GM12878 (cell line): Measurements from ENCODE around the gene ACOT7. TPM values are rescaled to one million over a fixed set of nuclear protein-coding genes. Genes with fewer than 3 reads are reported as not detected.

ENCODE experiments used
- ATAC-seq: fragments of 200-7000 bp; cut with Tn5 transposase; 3 replicates; pipeline ENCODE4 v1.9.1; 2020; ENCODE audit warnings: mild to moderate bottlenecking, moderate library complexity
- BruUV-seq: library from RNA; stranded (reverse); fragments of 400-500 nt; replicated peaks from 2 replicates; lab custom pipeline; 2021; lab: Mats Ljungman, UMichigan
- CTCF ChIA-PET: fragments of 300-600 bp; sonication (Branson Sonifier 250); formaldehyde crosslinking; extraction: SDS; loops from one replicate; lab custom pipeline; 2021; ENCODE audit warnings: inconsistent platforms; lab: Yijun Ruan, JAX
- POLR2A ChIA-PET: fragments of 350-600 bp; formaldehyde crosslinking; extraction: SDS; loops from one replicate; lab custom pipeline; 2021; ENCODE audit warnings: inconsistent platforms; lab: Charles Lee
- RAD21 ChIA-PET: fragments of 300-600 bp; sonication (Branson Sonifier 250); formaldehyde crosslinking; loops from one replicate; lab custom pipeline; 2023; ENCODE audit warnings: antibody characterized with exemption; ENCODE audit not compliant: unreplicated experiment; lab: Charles Lee
- SMC1A ChIA-PET: fragments of 300-600 bp; sonication (Branson Sonifier 250); formaldehyde crosslinking; loops from one replicate; lab custom pipeline; 2023; ENCODE audit not compliant: unreplicated experiment, uncharacterized antibody; lab: Charles Lee
- DNase-seq: peaks from one replicate; pipeline ENCODE4 v3.0.0-alpha.2; 2011; ENCODE audit warnings: low read depth, low spot score
- FAIRE-seq: peaks from 3 replicates; lab custom pipeline; 2011; peaks lifted over from hg19 to GRCh38; lab: Jason Lieb, UNC
- H2AFZ ChIP-seq: 2 replicates; pipeline ENCODE4 v1.6.0; 2011; ENCODE audit warnings: low read depth, low read length, control low read depth; ENCODE audit not compliant: control insufficient read depth
- H3K27ac ChIP-seq: 2 replicates; pipeline ENCODE4 v1.5.1; 2011; ENCODE audit warnings: control low read depth; ENCODE audit not compliant: control insufficient read depth, insufficient read depth
- H3K27me3 ChIP-seq, 2 experiments: replicated peaks in 1 of 2; 2 replicates each; pipeline versions ENCODE4 v1.6.0 to v1.6.1; 2011; ENCODE audit warnings: low read length in 1 of 2; ENCODE audit not compliant: control insufficient read depth in 2 of 2, insufficient read depth in 2 of 2
- H3K36me3 ChIP-seq, 2 experiments: 2 replicates each; pipeline ENCODE4 v1.5.1; 2011; ENCODE audit warnings: low read length in 1 of 2; ENCODE audit not compliant: control insufficient read depth in 2 of 2, insufficient read depth in 2 of 2
- H3K4me1 ChIP-seq: 2 replicates; pipeline ENCODE4 v1.6.1; 2011; ENCODE audit warnings: mild to moderate bottlenecking, low read length, moderate library complexity, mixed read lengths; ENCODE audit not compliant: control insufficient read depth, insufficient read depth
- H3K4me2 ChIP-seq: 2 replicates; pipeline ENCODE4 v1.6.0; 2011; ENCODE audit warnings: control low read depth; ENCODE audit not compliant: control insufficient read depth, insufficient read depth
- H3K4me3 ChIP-seq: fragments of 200-600 bp; sonication (generic); 2 replicates; pipeline ENCODE4 v1.5.1; 2016
- H3K79me2 ChIP-seq: 2 replicates; pipeline ENCODE4 v1.6.0; 2011; ENCODE audit warnings: low read length; ENCODE audit not compliant: control insufficient read depth, insufficient read depth
- H3K9ac ChIP-seq: 2 replicates; pipeline ENCODE4 v1.8.0; 2011; ENCODE audit warnings: low read length, control low read depth, mixed read lengths; ENCODE audit not compliant: control insufficient read depth, insufficient read depth
- H3K9me3 ChIP-seq: replicated peaks from 3 replicates; pipeline ENCODE4 v1.5.1; 2011; ENCODE audit warnings: mild to moderate bottlenecking, low read length; ENCODE audit not compliant: control insufficient read depth, insufficient read depth
- H4K20me1 ChIP-seq: 2 replicates; pipeline ENCODE4 v1.6.0; 2011; ENCODE audit not compliant: control insufficient read depth, insufficient read depth
- ATF3 ChIP-seq: IDR thresholded peaks from 2 replicates; pipeline ENCODE4 v1.6.1; 2011; ENCODE audit warnings: low read depth, mild to moderate bottlenecking, low read length, moderate library complexity, borderline replicate concordance; ENCODE audit errors: extremely low read depth
- BHLHE40 ChIP-seq, 2 experiments: fragments of 450-650 bp in 1 of 2; IDR thresholded peaks; 2 replicates each; pipeline ENCODE4 v1.6.1; 2011 to 2017; ENCODE audit warnings: low read depth in 2 of 2, borderline replicate concordance in 1 of 2, improper control_type of control experiment in 1 of 2, low read length in 1 of 2, mild to moderate bottlenecking in 1 of 2
- CREM ChIP-seq: IDR thresholded peaks from 2 replicates; pipeline ENCODE4 v1.6.1; 2014; ENCODE audit warnings: antibody characterized with exemption, low read depth
- ESRRA ChIP-seq: IDR thresholded peaks from 2 replicates; pipeline ENCODE4 v1.6.1; 2012; ENCODE audit warnings: mild to moderate bottlenecking, low read length, improper control_type of control experiment
- FOXK2 ChIP-seq: fragments of 450-650 bp; IDR thresholded peaks from 2 replicates; pipeline ENCODE4 v1.6.1; 2017; ENCODE audit warnings: mild to moderate bottlenecking, moderate library complexity
- FOXM1 ChIP-seq: IDR thresholded peaks from 2 replicates; pipeline ENCODE4 v1.6.1; 2012; ENCODE audit warnings: low read depth, mild to moderate bottlenecking, inconsistent platforms, low read length, moderate library complexity
- HCFC1 ChIP-seq: fragments of 150-350 bp; IDR thresholded peaks from 2 replicates; pipeline ENCODE4 v1.6.1; 2014; ENCODE audit warnings: low read length
- IRF4 ChIP-seq: IDR thresholded peaks from 2 replicates; pipeline ENCODE4 v1.6.1; 2011; ENCODE audit warnings: low read depth, low read length
- JUND ChIP-seq: IDR thresholded peaks from 2 replicates; pipeline ENCODE4 v1.6.1; 2012; ENCODE audit warnings: low read depth, mild to moderate bottlenecking, low read length, improper control_type of control experiment, moderate library complexity
- NBN ChIP-seq: fragments of 450-650 bp; IDR thresholded peaks from 2 replicates; pipeline ENCODE4 v1.6.1; 2016
- SIX5 ChIP-seq: IDR thresholded peaks from 2 replicates; pipeline ENCODE4 v1.6.1; 2011; ENCODE audit warnings: mild to moderate bottlenecking, low read depth, low read length, moderate library complexity; ENCODE audit not compliant: severe bottlenecking
- SMAD1 ChIP-seq: fragments of 450-650 bp; IDR thresholded peaks from 2 replicates; pipeline ENCODE4 v1.6.1; 2018; ENCODE audit warnings: mild to moderate bottlenecking, low read depth; ENCODE audit not compliant: partially characterized antibody
- ZNF24 ChIP-seq: fragments of 450-650 bp; IDR thresholded peaks from 2 replicates; pipeline ENCODE4 v1.6.1; 2017; ENCODE audit warnings: antibody characterized with exemption, mild to moderate bottlenecking
- ZNF687 ChIP-seq: fragments of 450-650 bp; IDR thresholded peaks from 2 replicates; pipeline ENCODE4 v1.6.1; 2017; ENCODE audit warnings: mild to moderate bottlenecking, moderate library complexity
- WGBS: methylation state at CpG from one replicate; pipeline ENCODE4 v1.1.6; 2016; ENCODE audit warnings: low lambda C conversion rate; ENCODE audit not compliant: insufficient replicate concordance, insufficient coverage; ENCODE audit errors: missing lambda C conversion rate; 5-methylcytosine and 5-hydroxymethylcytosine counted together
- in situ Hi-C: fragments of 300-500 bp; cut with MboI; formaldehyde crosslinking; loops from 9 replicates; pipeline ENCODE4 v1.14.3; 2018; ENCODE audit warnings: mixed read lengths
- intact Hi-C: fragments of 100-400 bp; cut with micrococcal nuclease; formaldehyde crosslinking; loops from one replicate; pipeline ENCODE4 v1.14.2; 2022; ENCODE audit not compliant: unreplicated experiment
- polyA plus RNA-seq, 11 experiments: library from polyadenylated mRNA; depleted of rRNA in 4 of 11; unstranded in 6 of 11; stranded (reverse) in 5 of 11; fragments of >200 nt; fragmentation: Nextera tagmentation in 4 of 11; fragmentation: Illumina TruSeq in 1 of 11; extraction: Ambion mirVana in 4 of 11; extraction: Trizol in 1 of 11; gene quantifications; 1 replicate in 1 of 11; 2 replicates in 10 of 11; pipeline versions ENCODE4 v1.2.1 to v1.2.3, GENCODE V29; 2011 to 2016; ENCODE audit warnings: inconsistent platforms in 2 of 11, missing spikeins in 2 of 11, low read depth in 1 of 11
- total RNA-seq, 4 experiments: library from RNA; depleted of rRNA in 3 of 4; stranded (reverse); fragments of >200 nt in 3 of 4; fragmentation: Illumina TruSeq in 1 of 4; extraction: Trizol in 1 of 4; gene quantifications; 2 replicates each; pipeline versions ENCODE4 v1.2.1 to v1.2.3, GENCODE V29; 2013 to 2021

The ACOT7 gene
- total and polyA plus RNA-seq, 10 of the 15 experiments (the other 5 are each of a cell fraction or from before 2014, with no cell fraction given), result 8.9 to 206 (median 61.2) TPM

GRCh38 chr1:6325482-6325881 lies 68.1 kb downstream of the ACOT7 start:
- in situ Hi-C loops, result loop anchor here (25.0 kb wide), 1 partner anchor 813 kb away; no protein-coding TSS in a partner anchor
- no peak for DNase-seq
- Histone ChIP-seq H3K36me3 (peaks cover 0 to 11% of the 10 kb centered on the region in 2 experiments; a peak in 3 of 4 replicates), H3K9me3 (no peaks in the 10 kb centered on the region), H3K27ac (no peak overlapping the region), H3K27me3 (no peaks in the 10 kb centered on the region)
- 98% methylated on average over 7 of the region's 7 CpGs for WGBS
- POLR2A ChIA-PET, result no interaction called here
- no peak for TF ChIP-seq IRF4
- TF ChIP-seq NBN, result no peak
- no peak for TF ChIP-seq FOXK2
- no peak for TF ChIP-seq ESRRA
- TF ChIP-seq CREM, result no peak
- no peak for TF ChIP-seq ZNF24
- TF ChIP-seq BHLHE40 (IDR thresholded peaks at IDR 0.05; ENCODE audit: borderline replicate concordance in 1 of 2, low read depth in 2 of 2, low read length in 1 of 2), result no peak
- TF ChIP-seq JUND, result no peak
- TF ChIP-seq SIX5, result no peak
- no peak for TF ChIP-seq SMAD1
- TF ChIP-seq ATF3, result no peak
- TF ChIP-seq ZNF687, result no peak
- TF ChIP-seq FOXM1, result no peak
- TF ChIP-seq HCFC1, result no peak
- TF ChIP-seq, all 136 proteins: peak for 0
- intact Hi-C loops, result no loop called here
- H3K79me2 ChIP-seq, result no peaks in the 10 kb centered on the region
- ChIA-PET CTCF (no interaction called here), SMC1A (no interaction called here), RAD21 (no interaction called here)
- FAIRE-seq (no peak), ATAC-seq (no peak)
- no peaks in the 10 kb centered on the region for H4K20me1 ChIP-seq
- H3K9ac ChIP-seq, result no peak overlapping the region
- no peak overlapping the region for H2AFZ ChIP-seq
- no TSS peak for BruUV-seq
- H3K4me1 ChIP-seq, result no peaks in the 10 kb centered on the region
- H3K4me3 ChIP-seq, result no peak overlapping the region
- no peak overlapping the region for H3K4me2 ChIP-seq
